LNCaP clone FGC (cell line): ENCODE data around the gene TLNRD1.
"Not testable (repeated sequence)": the region's sequence is repeated elsewhere in the genome, so short reads cannot be mapped to it uniquely, and the experiment has no call there.

Source experiments
- DNase-seq: peaks from one replicate; pipeline ENCODE4 v3.0.0-alpha.2; 2011; ENCODE audit warnings: low read depth
- H3K4me3 ChIP-seq: 2 replicates; pipeline ENCODE4 v1.5.1; 2011; ENCODE audit warnings: mild to moderate bottlenecking, low read depth, low read length, control low read depth
- CTCF ChIP-seq: IDR thresholded peaks from 2 replicates; pipeline ENCODE4 v1.5.1; 2012; ENCODE audit warnings: mild to moderate bottlenecking; ENCODE audit not compliant: control insufficient read depth, insufficient read depth; ENCODE audit errors: extremely low read depth

Gene TLNRD1

GRCh38 chr15:80957976-80958375 lies 42.7 kb upstream of the TLNRD1 start:
- no peak overlapping the region for H3K4me3 ChIP-seq
- TF ChIP-seq CTCF: no peak
- DNase-seq: no peak

DNA sequence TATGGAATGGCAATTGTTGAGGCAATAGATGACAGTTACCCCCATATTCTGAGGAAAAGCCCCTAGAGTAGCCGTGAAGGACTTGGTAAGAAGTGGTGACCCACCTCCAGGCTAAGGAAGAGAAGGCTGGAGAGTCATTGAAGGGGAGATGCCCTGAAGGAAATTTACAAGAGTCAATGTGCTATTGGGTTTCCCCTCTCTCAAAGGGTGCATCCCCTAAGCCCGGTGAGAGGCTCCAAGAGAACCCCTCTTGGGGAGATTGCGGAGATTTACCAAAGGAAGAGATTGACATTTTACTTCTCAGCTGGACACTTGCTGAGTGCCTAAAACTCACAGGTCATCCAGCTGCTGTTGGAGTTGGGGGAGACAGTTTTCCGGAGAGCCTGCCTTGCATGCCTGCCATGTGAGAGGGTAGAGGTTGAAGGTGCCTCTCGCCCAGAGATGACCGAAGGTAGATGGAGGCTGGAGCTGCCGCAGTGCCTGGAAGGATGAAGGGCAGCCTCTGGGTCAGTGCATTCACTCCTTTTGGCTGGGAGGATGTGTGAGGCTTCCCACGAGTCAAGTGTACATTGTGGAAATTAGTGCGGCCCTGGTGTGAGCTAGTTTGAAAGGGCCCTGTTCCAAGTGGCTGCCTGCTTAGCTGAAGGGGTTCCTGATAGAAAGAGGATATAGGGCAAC lies 41.8 kb upstream of the TLNRD1 start:
- TF ChIP-seq CTCF: no peak
- DNase-seq: no peak
- no peak overlapping the region for H3K4me3 ChIP-seq

DNA sequence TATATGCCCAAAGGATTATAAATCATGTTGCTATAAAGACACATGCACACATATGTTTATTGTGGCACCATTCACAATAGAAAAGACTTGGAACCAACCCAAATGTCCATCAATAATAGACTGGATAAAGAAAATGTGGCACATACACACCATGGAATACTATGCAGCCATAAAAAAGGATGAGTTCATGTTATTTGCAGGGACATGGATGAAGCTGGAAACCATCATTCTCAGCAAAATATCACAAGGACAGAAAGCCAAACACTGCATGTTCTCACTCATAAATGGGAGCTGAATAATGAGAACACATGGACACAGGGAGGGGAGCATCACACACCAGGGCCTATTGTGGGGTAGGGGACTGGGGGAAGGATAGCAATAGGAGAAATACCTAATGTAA lies 35.3 kb upstream of the TLNRD1 start:
- H3K4me3 ChIP-seq, DNase-seq: not testable (repeated sequence)

DNA sequence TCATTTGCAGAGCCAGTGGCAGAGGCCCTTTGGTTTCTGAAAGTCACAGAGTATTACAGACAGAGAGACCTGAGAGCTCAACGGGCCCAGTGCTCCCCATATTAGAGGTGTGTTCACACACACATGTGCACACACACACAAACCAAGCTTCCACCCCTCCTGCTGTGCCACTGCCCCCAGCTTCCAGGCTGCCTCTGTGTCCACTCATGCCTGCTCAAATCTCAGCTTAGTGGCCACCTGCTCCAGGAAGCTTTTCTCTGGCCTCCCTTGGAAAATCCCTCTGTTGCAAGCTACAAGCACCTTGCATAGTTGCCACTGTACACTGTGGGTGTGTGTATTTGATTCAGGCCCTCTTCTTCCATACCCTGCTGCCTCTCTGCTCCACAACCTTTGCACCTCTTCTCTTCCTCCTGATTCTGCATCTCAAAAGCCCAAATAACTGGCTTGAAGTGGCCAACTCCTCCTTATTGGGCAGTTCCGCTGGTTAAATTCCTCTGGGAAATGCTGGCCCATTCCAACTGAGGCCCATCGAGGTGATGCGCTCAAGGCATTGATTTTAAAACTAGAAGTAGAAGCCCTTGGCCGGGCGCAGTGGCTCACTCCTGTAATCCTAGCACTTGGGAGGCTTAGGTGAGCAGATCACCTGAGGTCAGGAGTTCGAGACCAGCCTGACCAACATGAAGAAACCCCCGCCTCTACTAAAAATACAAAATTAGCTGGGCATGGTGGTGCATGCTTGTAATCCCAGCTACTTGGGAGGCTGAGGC lies 34.1 kb upstream of the TLNRD1 start:
- TF ChIP-seq CTCF: no peak
- no peak for DNase-seq
- H3K4me3 ChIP-seq: no peak overlapping the region

DNA sequence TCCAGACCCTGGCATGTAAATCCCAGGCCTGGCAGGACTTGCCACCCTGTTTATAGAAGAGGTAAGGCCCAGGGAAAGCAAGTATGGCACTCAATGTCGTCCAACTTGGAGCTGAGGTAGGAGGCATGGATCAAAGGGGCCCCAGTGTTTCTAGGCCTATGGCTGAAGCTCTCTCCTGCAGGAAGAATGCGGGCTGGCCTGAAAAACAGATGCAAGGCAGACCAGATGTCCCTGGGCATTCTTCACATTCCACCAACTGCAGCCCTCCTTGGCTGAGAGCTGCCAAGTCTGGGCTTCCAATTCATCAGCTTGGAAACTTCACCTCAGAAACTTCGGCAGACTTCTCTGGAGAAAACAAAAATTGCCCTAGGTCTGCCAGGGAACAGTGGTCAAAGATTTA lies 33.3 kb upstream of the TLNRD1 start:
- no peak for DNase-seq
- H3K4me3 ChIP-seq: no peak overlapping the region

GRCh38 chr15:80967991-80968510 lies 32.7 kb upstream of the TLNRD1 start:
- no peak for TF ChIP-seq CTCF
- DNase-seq: no peak
- no peak overlapping the region for H3K4me3 ChIP-seq

More for the DNA sequence above, 33.3 kb upstream of the TLNRD1 start:
- TF ChIP-seq CTCF: no peak

GRCh38 chr15:80969316-80969715 lies 31.4 kb upstream of the TLNRD1 start:
- no peak overlapping the region for H3K4me3 ChIP-seq
- no peak for TF ChIP-seq CTCF
- DNase-seq: no peak
